GM23248 (cell line): ENCODE results near the gene CHRNE.

Experiments used
- EZH2 ChIP-seq: fragments of 200-600 bp; sonication (generic); IDR thresholded peaks from 2 replicates; pipeline ENCODE4 v1.6.1; 2018; ENCODE audit warnings: antibody characterized with exemption, mild to moderate bottlenecking; ENCODE audit not compliant: insufficient read depth, poor library complexity, severe bottlenecking
- EZH2phosphoT487 ChIP-seq: fragments of 200-600 bp; sonication (generic); IDR thresholded peaks from 2 replicates; pipeline ENCODE4 v1.6.1; 2018; ENCODE audit warnings: antibody characterized with exemption, moderate library complexity, mild to moderate bottlenecking, low read depth; ENCODE audit not compliant: insufficient read depth

GRCh38 chr17:4947010-4947410 lies 44.1 kb upstream of the CHRNE start:
- TF ChIP-seq EZH2phosphoT487 (no peak), EZH2 (no peak)
